Duodenal mucosa (tissue), 2 donors: ENCODE results near the gene PRKG1.

Source experiments
- H3K27ac ChIP-seq: one replicate; pipeline ENCODE4 v1.7.0; 2013; ENCODE audit warnings: low read depth, low read length
- H3K27me3 ChIP-seq, 2 donors: one replicate each; pipeline ENCODE4 v1.7.0; 2013; ENCODE audit warnings: low read length in 2 of 2, control low read depth in 1 of 2; ENCODE audit not compliant: insufficient read depth in 2 of 2, control insufficient read depth in 1 of 2
- H3K36me3 ChIP-seq, 2 donors: one replicate each; pipeline ENCODE4 v1.7.0; 2013; ENCODE audit warnings: low read length in 2 of 2, control low read depth in 1 of 2; ENCODE audit not compliant: insufficient read depth in 2 of 2, control insufficient read depth in 1 of 2
- H3K4me1 ChIP-seq, 2 donors: one replicate each; pipeline ENCODE4 v1.7.0; 2013; ENCODE audit warnings: low read length in 2 of 2, control low read depth in 1 of 2; ENCODE audit not compliant: insufficient read depth in 2 of 2, control insufficient read depth in 1 of 2
- H3K4me3 ChIP-seq, 2 donors: one replicate each; pipeline ENCODE4 v1.7.0; 2013; ENCODE audit warnings: low read length in 2 of 2, low read depth in 1 of 2
- H3K9ac ChIP-seq, 2 donors: one replicate each; pipeline ENCODE4 v1.7.0; 2013; ENCODE audit warnings: low read length in 2 of 2, low read depth in 1 of 2
- H3K9me3 ChIP-seq, 2 donors: one replicate each; pipeline ENCODE4 v1.7.0; 2013; ENCODE audit warnings: low read length in 2 of 2, control low read depth in 1 of 2; ENCODE audit not compliant: control insufficient read depth in 1 of 2

Gene PRKG1

GRCh38 chr10:52268790-52269189 lies 1194.5 kb downstream of the PRKG1 start:
- Histone ChIP-seq H3K27ac (no peak overlapping the region), H3K4me1 (no peaks in the 10 kb centered on the region), H3K9ac (no peak overlapping the region), H3K9me3 (no peaks in the 10 kb centered on the region), H3K27me3 (no peaks in the 10 kb centered on the region), H3K4me3 (no peak overlapping the region), H3K36me3 (no peaks in the 10 kb centered on the region)

DNA sequence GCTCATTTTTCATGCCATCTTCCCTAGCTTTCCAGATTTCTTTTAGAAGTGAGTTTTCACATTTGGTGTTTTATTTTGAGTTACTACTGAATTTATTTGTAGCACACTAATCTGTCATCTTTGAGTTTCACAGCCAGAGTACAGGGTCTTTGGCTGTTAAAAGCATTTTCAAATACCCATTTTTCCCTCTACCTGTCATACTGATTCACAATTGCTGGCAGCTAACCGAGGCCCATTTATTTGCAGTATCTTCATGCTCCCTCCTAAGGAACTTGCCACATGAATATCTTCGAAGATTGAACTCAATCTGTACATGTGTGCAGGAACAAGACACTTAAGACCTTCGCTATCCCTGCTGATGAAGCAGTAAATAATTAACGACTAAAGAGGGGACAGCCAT lies 1194.9 kb downstream of the PRKG1 start:
- Histone ChIP-seq H3K4me1 (no peaks in the 10 kb centered on the region), H3K9me3 (no peaks in the 10 kb centered on the region), H3K4me3 (no peak overlapping the region), H3K36me3 (no peaks in the 10 kb centered on the region), H3K9ac (no peak overlapping the region), H3K27ac (no peak overlapping the region), H3K27me3 (no peaks in the 10 kb centered on the region)

- Histone ChIP-seq H3K4me3 (no peak overlapping the region), H3K9ac (no peak overlapping the region), H3K4me1 (no peaks in the 10 kb centered on the region), H3K27me3 (no peaks in the 10 kb centered on the region), H3K27ac (no peak overlapping the region), H3K9me3 (no peaks in the 10 kb centered on the region), H3K36me3 (no peaks in the 10 kb centered on the region)
These were observed 1201.9 kb downstream of the PRKG1 start for GRCh38 chr10:52276163-52276562.

DNA sequence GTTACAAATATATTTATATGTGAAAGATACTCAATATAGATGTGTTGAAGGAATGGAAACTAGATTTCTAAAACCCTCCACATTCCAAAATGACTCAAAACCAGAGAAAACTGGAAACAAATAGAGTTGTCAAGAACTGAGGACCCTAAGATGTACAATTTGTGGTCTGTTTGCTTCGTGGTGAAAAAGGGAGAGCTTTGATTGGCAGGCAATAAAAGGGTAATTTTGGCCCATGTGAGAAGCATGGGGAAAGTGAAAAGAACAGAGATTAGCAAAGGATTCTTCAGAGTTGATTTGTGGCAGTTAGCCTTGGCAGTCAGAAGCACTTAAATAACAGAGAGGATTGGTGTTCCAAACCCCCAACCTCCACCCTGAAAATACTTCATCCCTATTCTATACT lies 1202.7 kb downstream of the PRKG1 start:
- H3K9ac ChIP-seq, result no peak overlapping the region
- no peaks in the 10 kb centered on the region for H3K36me3 ChIP-seq
- H3K4me1 ChIP-seq, result no peaks in the 10 kb centered on the region
- no peaks in the 10 kb centered on the region for H3K27me3 ChIP-seq
- H3K27ac ChIP-seq, result no peak overlapping the region
- H3K9me3 ChIP-seq, result no peaks in the 10 kb centered on the region
- H3K4me3 ChIP-seq, result no peak overlapping the region

DNA sequence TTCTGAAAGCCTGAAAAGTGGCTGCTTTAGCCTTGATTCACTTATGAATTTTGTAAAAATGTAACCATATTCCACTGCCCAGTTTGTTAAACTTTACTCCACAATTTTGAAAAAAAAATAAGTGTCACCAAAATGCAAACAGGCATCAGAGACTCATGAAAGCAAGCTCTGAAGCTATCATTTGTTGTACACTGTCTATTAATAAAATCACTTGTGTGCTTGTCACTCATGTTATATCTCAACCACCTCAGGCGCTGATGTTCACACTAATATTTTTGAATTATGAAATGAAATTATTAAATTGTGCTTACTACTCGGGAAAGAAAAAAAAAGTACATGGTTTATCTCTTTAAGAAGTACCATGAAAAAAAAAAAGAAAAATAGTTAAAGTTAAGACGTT lies 1205.3 kb downstream of the PRKG1 start:
- Histone ChIP-seq H3K27ac (no peak overlapping the region), H3K36me3 (no peaks in the 10 kb centered on the region), H3K9me3 (no peaks in the 10 kb centered on the region), H3K9ac (no peak overlapping the region), H3K27me3 (no peaks in the 10 kb centered on the region), H3K4me1 (no peaks in the 10 kb centered on the region), H3K4me3 (no peak overlapping the region)

DNA sequence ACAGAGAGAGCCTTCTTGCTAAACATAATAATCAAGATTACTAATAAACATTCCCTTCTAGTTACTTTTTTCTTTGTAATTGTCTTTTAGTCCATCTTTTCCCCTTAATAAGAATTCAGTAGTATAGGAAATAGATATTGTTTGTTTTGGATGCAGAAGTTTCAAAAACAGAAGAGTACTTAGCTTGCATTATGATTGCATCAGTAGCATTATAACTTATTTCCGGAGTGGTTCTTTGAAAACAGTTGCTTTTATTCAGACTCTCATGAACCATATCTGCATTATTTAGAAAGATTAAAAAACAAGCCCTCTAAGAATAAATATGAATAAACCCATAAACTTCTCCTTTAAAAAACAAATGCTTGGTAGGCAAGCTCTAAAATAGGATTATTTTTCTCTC lies 1205.8 kb downstream of the PRKG1 start:
- H3K9me3 ChIP-seq, result no peaks in the 10 kb centered on the region
- no peak overlapping the region for H3K9ac ChIP-seq
- H3K4me3 ChIP-seq, result no peak overlapping the region
- no peaks in the 10 kb centered on the region for H3K36me3 ChIP-seq
- H3K4me1 ChIP-seq, result no peaks in the 10 kb centered on the region
- no peaks in the 10 kb centered on the region for H3K27me3 ChIP-seq
- no peak overlapping the region for H3K27ac ChIP-seq

- H3K4me3 ChIP-seq, result no peak overlapping the region
- H3K4me1 ChIP-seq, result peaks cover 0 to 6% of the 10 kb centered on the region in 2 donors
- no peak overlapping the region for H3K27ac ChIP-seq
- no peak overlapping the region for H3K9ac ChIP-seq
- no peaks in the 10 kb centered on the region for H3K36me3 ChIP-seq
- no peaks in the 10 kb centered on the region for H3K9me3 ChIP-seq
- no peaks in the 10 kb centered on the region for H3K27me3 ChIP-seq
These were observed 1208.9 kb downstream of the PRKG1 start for GRCh38 chr10:52283174-52283573.

DNA sequence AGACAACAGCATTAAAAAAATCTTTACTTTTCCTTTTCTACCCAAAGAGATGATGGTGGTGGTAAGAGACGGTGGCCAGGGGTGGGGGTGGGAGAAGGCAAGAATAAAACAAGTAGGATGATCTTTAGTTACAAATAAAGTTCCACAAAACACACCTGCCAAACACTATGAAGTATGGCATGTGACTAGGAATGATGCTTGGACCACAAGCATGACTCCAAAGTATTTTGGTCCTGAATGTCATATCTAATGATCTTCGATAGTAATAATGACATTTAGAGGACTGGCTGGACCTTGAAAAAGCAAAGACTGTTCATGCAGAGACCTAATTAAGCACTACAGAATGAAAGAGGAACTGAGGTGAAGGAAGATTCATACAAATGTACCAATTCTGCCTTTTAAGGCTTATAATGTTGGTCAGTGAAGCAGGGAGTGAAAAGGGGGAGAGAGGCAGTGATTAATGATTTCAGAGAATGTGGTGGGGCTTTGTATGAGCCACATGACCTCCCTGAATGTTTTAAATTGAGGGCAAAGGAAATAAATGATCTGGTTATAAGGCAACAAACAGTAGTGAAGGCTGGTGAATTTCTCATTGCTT lies 1210.2 kb downstream of the PRKG1 start:
- Histone ChIP-seq H3K4me3 (no peak overlapping the region), H3K9me3 (no peaks in the 10 kb centered on the region), H3K27ac (no peak overlapping the region), H3K36me3 (no peaks in the 10 kb centered on the region), H3K9ac (no peak overlapping the region), H3K27me3 (no peaks in the 10 kb centered on the region), H3K4me1 (peaks cover 0 to 13% of the 10 kb centered on the region in 2 donors)

- Histone ChIP-seq H3K9ac (no peak overlapping the region), H3K4me1 (peaks cover 0 to 13% of the 10 kb centered on the region in 2 donors), H3K27ac (peak overlapping the region; percentile 10), H3K27me3 (no peaks in the 10 kb centered on the region), H3K36me3 (no peaks in the 10 kb centered on the region), H3K4me3 (no peak overlapping the region), H3K9me3 (no peaks in the 10 kb centered on the region)
These were observed 1213.6 kb downstream of the PRKG1 start for GRCh38 chr10:52287866-52288265.

DNA sequence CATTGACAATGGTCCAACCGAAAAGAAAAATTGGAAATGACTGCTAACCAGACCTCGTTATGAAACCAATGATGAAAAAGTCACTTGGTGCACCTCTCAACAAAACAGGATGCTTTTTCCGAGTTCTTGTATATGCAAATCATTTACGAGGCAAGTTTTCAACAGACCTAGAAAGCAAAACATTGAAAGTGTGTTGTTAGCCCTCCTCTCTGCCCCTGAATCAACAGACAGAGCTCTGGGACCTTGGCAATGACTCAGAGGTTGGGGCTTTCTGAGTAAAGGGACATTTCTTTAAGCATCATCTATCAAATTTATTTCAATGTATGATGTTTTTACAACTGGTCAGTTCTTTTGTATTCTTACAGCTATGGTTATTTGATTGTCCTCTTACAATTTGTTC lies 1223.5 kb downstream of the PRKG1 start:
- no peaks in the 10 kb centered on the region for H3K4me1 ChIP-seq
- no peaks in the 10 kb centered on the region for H3K36me3 ChIP-seq
- no peaks in the 10 kb centered on the region for H3K9me3 ChIP-seq
- no peak overlapping the region for H3K27ac ChIP-seq
- H3K9ac ChIP-seq, result no peak overlapping the region
- no peak overlapping the region for H3K4me3 ChIP-seq
- no peaks in the 10 kb centered on the region for H3K27me3 ChIP-seq
